Measurements from ENCODE around the gene PHETA1. TPM values are rescaled to one million over a fixed set of nuclear protein-coding genes. Genes with fewer than 3 reads are reported as not detected.

The PHETA1 gene
- total RNA-seq, 1 experiment from 2014 or later = 26.2 TPM

GRCh38 chr12:111390910-111391309, 22.0 kb upstream of the PHETA1 start:
- Histone ChIP-seq H3K79me2 (ENCODE audit: low read depth) (no peaks in the 10 kb centered on the region), H3F3A (ENCODE audit: insufficient read depth, low read depth) (peaks cover 7% of the 10 kb centered on the region; the same call in 1 of the 2 replicates), H3K27me3 (ENCODE audit: insufficient read depth, low read depth) (no peaks in the 10 kb centered on the region), H3K36me3 (ENCODE audit: low read depth) (no peaks in the 10 kb centered on the region), H3K27ac (no peak overlapping the region), H3K4me2 (no peak overlapping the region), H3K4me3 (no peak overlapping the region), H3K9me3 (ENCODE audit: insufficient read depth, low read depth) (no peaks in the 10 kb centered on the region), H4K20me1 (ENCODE audit: insufficient read depth) (no peaks in the 10 kb centered on the region), H2AFZ (no peak overlapping the region), H3K4me1 (replicated peaks; ENCODE audit: insufficient read depth) (peaks cover 25% of the 10 kb centered on the region), H3K9me2 (ENCODE audit: insufficient read depth) (no peaks in the 10 kb centered on the region)
- ChIA-PET CTCF (interaction anchor here (0.6 kb wide), 1 partner anchor 71 kb away, joined by 5 read pairs; no protein-coding TSS in a partner anchor), POLR2A (ENCODE audit: unreplicated experiment) (no interaction called here)
- BruUV-seq (replicated peaks) = no TSS peak
- DNase-seq = no peak
- intact Hi-C loops (cut with micrococcal nuclease; ENCODE audit: unreplicated experiment) = no loop called here
- TF ChIP-seq CTCF (conservative IDR thresholded peaks at IDR 0.05) = no peak

- Histone ChIP-seq H3K79me2 (ENCODE audit: low read depth) (no peaks in the 10 kb centered on the region), H3K9me2 (ENCODE audit: insufficient read depth) (no peaks in the 10 kb centered on the region), H3F3A (ENCODE audit: insufficient read depth, low read depth) (no peaks in the 10 kb centered on the region), H3K4me1 (replicated peaks; ENCODE audit: insufficient read depth) (peaks cover 21% of the 10 kb centered on the region), H3K4me3 (no peak overlapping the region), H3K36me3 (ENCODE audit: low read depth) (no peaks in the 10 kb centered on the region), H3K27ac (no peak overlapping the region), H2AFZ (no peak overlapping the region), H3K27me3 (ENCODE audit: insufficient read depth, low read depth) (no peaks in the 10 kb centered on the region), H3K9me3 (ENCODE audit: insufficient read depth, low read depth) (no peaks in the 10 kb centered on the region), H3K4me2 (peak overlapping the region; percentile 11; the same call in 1 of the 2 replicates), H4K20me1 (ENCODE audit: insufficient read depth) (no peaks in the 10 kb centered on the region)
- TF ChIP-seq CTCF (conservative IDR thresholded peaks at IDR 0.05) (no peak), EZH2 (IDR thresholded peaks at IDR 0.05; ENCODE audit: low read depth) (no peak)
- intact Hi-C loops (cut with micrococcal nuclease; ENCODE audit: unreplicated experiment) = no loop called here
- no TSS peak for BruUV-seq (replicated peaks)
- POLR2A ChIA-PET (ENCODE audit: unreplicated experiment) = no interaction called here
- CTCF ChIA-PET = no interaction called here
- peak in 1 of 2 experiments; percentile 71 for DNase-seq
These were observed 20.7 kb upstream of the PHETA1 start for GRCh38 chr12:111389635-111390034.

- Histone ChIP-seq H3K79me2 (ENCODE audit: low read depth) (no peaks in the 10 kb centered on the region), H3K27me3 (ENCODE audit: insufficient read depth, low read depth) (no peaks in the 10 kb centered on the region), H3F3A (ENCODE audit: insufficient read depth, low read depth) (no peaks in the 10 kb centered on the region), H3K4me3 (no peak overlapping the region), H3K27ac (no peak overlapping the region), H3K4me2 (no peak overlapping the region), H3K4me1 (replicated peaks; ENCODE audit: insufficient read depth) (peaks cover 13% of the 10 kb centered on the region), H3K9me2 (ENCODE audit: insufficient read depth) (no peaks in the 10 kb centered on the region), H3K9me3 (ENCODE audit: insufficient read depth, low read depth) (no peaks in the 10 kb centered on the region), H2AFZ (no peak overlapping the region), H3K36me3 (ENCODE audit: low read depth) (no peaks in the 10 kb centered on the region), H4K20me1 (ENCODE audit: insufficient read depth) (no peaks in the 10 kb centered on the region)
- no peak for TF ChIP-seq CTCF (conservative IDR thresholded peaks at IDR 0.05)
- no peak for TF ChIP-seq EZH2 (IDR thresholded peaks at IDR 0.05; ENCODE audit: low read depth)
- no TSS peak for BruUV-seq (replicated peaks)
- CTCF ChIA-PET = interaction anchor here (0.7 kb wide), 1 partner anchor 458 kb away, joined by 7 read pairs; no protein-coding TSS in a partner anchor
- no peak for DNase-seq
- intact Hi-C loops (cut with micrococcal nuclease; ENCODE audit: unreplicated experiment) = no loop called here
- POLR2A ChIA-PET (ENCODE audit: unreplicated experiment) = no interaction called here
These were observed 18.9 kb upstream of the PHETA1 start for GRCh38 chr12:111387747-111388323.

Measured in PC-9 (cell line).